ENCODE results near the gene PTPN5.
"Not testable (repeated sequence)": the region's sequence is repeated elsewhere in the genome, so short reads cannot be mapped to it uniquely, and the experiment has no call there.

Gene PTPN5

DNA sequence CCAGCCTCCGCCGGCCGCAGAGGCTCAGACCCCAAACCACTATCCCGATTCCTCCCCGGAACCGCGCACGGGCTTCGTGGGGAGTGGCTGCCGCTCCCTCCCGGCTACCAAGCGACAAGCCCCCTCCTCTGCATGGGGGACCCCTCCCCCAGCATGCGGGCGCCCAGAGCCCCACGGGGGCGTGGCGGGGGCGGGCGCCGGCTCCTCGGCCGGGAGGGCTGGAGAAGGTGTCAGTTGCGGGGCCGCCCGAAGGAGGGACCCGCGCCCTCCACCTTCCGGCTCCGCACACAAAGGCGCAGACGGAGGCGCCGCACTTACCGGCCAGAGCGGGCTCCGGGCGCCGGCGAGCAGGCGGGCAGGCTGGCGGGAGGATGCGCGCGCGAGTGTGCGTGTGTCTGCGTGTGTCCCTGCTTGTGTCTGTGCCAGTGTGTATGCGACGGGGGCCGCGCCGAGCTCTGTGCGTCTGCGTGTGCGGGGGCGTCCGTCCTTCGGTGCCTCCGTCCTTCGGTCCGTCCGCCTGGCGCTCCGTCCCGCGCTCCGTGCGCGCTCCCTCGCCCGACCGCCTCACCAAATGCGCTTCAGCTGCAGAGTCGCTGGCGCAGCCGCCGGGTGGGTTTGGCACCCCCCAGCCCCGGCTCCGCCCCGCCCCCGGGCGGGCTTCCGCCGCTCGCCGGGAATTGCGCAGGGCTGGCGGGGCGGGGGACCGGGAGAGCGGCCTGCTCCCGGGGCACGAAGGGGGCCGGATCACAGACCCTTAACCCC, at the start of gene PTPN5:
Gene PTPN5 (minus strand): TSS at position 592 of the 762 bp plus-strand sequence. CDS start 19,840 bp downstream, outside the sequence.
- no peak for DNase-seq

DNA sequence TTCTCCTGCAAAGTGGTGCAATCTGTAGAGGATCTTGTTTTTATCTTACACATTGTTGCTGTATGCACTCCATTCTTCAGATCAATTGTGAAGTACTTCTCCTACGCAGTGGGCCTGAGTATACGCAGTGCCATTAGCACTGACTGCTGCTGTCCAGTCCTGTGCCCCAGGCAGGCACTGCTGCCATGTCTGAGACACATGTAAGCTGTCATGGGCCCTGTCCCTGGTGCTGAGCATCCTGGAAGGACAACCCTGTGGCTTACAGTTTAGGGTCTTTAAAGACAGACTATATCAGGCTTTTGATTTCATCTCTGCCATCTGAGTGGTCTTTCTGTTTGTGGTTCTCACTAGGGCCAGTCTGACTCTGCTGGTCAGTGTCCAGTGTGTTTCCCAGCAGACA, 44.8 kb upstream of the PTPN5 start:
- no peak for DNase-seq

DNA sequence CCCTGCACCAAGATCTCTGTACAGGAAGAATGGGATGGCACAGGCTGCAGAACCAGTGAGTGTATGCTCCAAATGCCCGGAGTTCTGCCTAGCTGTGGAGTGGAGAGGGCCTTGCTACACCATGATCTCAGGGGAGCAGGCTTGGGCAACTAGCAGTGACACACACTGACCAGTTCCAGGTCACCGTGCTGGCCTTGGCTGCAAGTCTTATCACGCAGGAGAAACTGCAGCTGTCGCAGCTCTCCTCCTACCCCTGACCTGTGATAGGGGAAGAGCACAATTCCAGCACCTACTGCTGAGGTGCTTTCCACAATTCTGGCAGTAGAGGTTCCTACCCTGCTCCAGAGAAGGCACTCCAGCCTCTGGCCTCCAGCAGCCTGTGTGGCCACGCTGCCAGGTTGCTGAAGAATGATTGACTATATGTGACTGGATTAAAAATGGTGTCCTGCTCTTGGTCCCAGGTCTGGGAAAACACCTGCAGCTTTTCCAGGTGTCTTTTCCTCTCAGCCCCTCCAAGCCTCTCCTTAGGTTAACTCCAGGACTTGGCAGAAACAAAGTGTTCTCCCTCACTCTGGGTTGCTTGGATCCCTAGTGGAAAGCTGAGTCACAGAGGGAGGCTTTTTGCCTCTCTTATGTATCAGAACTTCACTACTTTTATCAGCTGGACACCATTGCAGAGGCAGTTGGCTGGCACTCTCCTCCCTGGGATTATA, 43.3 kb upstream of the PTPN5 start:
- DNase-seq: no peak

DNA sequence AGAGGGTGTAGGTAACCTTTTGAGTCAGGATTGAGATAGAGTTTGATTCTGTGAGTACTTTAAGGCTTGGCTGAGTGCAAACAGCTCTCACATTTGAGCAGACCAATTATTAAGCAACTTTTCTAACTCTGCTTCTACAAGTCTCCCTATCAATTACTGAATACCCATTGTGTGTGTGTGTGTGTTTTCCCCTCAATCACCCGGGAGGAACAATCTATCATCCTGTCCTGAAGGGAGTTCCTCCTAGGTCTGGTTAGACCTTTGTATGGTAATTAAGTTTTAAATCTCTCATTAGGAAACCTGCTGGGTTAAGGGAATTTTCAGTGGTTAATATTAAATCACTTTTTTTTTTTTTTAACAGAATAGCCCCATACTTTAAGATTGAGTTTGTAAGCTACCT, 28.6 kb upstream of the PTPN5 start:
- not testable (repeated sequence) for DNase-seq

DNA sequence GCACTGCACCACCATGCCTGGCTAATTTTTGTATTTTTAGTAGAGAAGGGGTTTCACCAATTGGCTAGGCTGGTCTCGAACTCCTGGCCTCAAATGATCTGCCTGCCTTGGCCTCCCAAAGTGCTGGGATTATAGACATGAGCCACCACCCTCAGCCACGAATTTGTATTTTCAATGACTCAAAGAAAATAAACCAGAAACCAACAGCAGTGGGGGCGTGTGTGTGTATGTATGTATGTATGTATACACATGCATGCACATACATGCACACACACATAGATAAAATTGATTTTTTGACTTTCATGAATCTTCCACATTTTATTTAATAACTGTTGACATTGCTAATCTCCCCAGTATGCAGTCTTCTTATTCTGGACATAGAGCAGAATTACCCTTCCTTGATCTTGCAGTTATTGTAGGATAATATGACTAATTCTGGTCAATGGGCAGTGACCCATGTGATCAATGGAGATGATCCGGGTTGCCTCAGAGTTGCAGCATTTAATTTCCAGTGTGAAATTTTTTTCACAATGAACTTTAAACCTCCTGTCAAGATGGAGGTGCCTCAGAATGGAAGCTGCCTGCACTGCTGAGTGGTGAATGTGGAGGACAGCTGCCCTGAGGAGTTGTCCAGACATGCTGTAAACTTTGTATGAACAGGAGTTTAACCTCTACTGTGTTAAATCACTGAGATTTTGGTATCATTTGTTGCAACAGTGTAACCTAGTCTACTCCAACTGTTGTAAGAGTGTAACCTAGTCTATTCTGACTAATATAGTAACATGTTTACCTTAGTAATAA, 12.8 kb upstream of the PTPN5 start:
- DNase-seq: no peak

DNA sequence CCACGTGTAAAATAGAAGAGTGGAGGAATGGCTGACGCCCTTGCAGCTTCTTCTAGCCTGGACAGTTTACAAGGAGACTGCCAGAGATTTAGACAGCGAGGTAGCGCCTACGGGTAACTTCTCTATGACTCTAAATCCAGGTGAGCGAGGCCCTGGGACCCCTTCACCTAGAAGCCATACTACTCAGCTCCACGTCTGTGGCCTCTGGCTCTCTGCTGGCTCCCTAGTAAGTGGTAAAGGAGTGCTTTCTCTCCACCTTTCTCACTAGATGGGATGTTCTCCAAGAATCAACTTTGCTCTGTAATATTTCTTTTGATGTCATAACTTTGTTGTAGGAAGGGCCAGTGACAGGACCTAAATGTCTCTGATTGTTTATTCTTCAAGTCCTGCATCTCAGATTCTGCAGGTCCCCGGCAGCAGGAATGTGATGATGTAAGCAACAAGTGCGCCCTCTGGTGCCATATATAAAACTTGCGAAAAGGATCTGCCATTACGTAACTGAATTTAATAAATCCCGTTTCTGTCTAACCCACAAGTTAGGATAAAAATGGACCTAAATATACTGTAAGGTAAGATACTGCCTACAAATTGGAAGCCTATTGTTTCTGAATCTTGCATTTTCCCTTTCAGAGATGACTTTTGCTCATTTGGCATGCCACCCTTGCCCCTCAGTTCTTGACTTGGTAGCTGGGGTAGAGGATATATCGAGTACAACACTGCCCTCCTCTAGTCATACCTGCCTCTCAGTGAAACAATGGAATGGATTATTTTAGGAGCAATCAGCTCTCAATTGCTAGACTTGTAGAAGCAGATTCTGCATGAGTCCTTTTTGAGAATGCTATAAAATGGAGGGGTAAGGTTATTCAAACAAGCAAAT, 11.0 kb upstream of the PTPN5 start:
- no peak for DNase-seq

DNA sequence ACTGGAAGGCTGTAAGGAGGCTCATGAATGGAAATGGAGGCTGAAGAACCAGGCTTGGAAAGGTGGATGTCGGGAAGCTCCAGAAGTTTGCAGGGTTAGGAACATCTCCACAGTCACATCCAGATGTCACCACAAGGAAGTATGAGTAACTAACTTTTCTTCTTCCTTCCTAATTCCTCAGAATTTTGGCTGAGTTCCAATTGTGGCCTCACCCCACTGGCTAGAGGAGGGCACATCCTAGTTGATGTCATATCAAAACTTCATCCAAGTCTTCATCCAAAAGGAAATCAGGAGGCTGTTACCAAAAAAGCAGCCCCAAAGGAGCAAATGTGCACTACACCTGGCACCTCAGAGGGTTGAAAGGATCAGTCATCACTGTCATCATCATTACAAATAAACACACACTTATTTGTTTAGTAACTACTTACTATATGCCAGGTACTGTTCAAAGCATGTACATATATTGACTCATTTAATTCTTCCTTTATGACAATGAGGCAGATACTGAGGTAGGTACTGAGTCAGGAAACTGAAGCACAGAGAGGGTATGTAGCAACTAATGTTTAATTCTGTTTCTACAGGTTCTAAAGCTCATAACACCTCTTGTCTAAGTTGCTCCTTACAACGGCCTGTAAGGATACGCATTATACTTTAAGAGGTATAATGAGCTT, 7.3 kb upstream of the PTPN5 start:
- DNase-seq: no peak

DNA sequence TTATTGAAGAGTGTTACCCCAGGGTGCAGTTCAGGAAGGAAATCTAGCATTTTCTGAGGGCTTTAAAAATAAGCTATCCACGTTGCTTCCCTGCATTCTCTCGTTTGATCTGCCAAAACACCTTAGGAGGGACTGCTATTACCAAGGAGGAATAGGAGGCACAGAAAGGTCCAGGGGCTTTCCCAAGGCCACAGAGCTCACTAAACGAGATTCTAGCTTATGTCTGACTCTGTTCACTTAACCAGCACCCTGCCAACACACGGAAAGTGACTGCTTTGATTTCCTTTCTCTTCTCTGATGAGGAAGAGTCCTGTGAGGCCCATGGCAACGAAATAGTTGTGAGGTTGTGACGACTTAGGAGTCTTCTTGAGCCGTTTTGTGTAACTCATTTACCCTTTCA, 3.4 kb upstream of the PTPN5 start:
- no peak for DNase-seq

DNA sequence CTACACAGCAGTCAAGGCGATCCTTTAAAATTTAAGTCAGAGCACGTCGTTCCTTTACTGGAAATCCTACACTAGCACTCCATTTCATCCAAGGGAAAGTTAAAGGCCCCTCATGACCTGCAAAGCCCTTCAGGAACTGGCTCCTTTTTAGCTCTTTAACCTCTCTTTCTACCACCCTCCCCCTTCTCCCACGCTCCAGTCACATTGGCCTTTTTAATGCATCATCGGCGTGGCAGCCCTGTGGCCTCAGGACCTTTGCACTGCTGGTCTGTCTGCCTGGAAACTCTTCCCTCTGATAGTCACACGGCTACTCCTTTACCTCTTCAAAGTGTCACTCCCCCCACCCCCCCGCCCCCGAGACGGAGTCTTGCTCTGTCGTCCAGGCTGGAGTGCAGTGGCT, 1.2 kb upstream of the PTPN5 start:
- DNase-seq: no peak

DNA sequence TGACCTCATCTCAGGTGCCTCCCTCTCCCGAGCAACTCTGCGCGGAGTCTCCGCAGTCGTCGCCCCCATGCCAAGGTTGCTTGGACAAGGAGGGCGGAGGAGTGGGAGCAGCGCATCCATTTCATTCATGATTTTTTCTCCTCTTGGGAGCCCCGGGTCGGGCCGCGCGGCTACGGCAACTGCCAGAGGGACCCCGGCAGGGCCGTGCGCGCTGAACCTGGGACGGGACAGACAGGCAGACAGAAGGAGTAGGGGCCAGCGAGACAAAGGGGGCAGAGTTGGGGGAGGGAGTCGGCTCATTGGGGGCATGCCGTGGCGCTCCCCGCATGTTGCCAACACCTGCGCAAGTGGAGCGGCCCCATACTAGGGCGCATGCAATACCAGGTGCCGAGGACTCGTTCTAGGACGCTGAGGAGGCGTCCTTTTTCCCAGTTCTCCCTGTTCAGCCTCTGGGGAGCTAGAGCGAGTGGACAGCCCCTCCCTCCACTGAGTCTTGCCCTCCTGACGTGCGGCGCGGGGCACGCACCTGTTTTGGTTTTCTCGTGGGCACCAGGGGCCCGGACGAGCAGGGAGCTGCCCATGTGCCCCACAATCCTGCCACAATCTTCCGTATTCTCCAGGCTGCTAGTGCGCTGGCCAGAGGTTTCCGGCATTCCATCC, 501 bp upstream of the PTPN5 start:
- DNase-seq: no peak

DNA sequence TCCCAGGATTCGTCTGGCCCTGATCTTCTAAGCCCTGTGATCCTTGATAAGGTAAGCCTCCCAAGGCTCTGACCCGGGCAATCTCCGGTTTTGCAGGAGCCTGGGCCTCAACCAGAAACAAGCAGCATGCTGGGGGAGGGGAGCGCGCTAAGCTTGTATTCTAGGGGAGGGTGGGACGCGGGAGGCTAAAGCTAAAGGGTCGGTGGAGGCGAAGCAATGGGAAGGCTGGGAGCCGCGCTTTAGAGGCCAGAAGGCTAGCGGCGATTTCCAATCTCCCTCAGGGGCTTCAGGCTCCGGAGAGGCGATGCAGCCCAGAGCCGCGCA, 753 bp downstream of the PTPN5 start:
- DNase-seq: no peak

DNA sequence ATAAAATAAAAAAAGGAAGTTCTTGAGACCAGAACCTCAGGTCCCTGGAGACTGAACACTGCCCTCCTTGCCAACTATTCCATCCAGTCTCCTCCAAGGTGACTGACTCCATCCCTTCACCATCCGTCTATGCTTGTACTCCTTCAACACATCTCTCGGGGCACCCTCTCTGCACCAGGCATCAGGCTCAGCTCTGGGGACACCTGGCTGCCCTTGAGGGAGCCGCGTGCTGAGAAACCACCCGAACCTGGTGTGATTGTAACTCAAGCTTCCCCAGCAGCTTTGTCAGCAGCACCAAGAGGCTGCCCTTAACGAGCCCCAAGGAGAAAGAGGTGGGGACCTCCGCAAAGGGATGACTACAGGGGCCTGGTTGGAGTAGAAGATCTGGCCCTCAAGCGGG, 1.7 kb downstream of the PTPN5 start:
- no peak for DNase-seq

DNA sequence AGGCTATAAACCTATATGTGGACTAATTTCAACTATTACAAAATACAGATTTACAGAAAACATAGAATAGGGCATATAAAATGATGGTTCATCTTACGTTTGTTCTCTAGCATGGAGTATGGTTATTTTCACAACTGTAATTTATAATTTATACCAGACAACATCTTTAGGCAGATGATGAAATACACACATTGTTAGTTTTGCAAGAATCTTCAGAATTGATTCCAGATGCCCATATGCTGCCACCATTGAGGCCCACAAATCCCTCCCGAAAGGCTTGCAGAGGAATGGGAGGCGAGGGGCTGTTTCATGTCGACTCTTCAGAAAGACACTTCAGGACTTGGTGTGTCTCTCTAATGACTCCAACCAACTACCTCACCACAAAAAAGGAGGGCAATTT, 6.2 kb downstream of the PTPN5 start:
- DNase-seq: no peak

DNA sequence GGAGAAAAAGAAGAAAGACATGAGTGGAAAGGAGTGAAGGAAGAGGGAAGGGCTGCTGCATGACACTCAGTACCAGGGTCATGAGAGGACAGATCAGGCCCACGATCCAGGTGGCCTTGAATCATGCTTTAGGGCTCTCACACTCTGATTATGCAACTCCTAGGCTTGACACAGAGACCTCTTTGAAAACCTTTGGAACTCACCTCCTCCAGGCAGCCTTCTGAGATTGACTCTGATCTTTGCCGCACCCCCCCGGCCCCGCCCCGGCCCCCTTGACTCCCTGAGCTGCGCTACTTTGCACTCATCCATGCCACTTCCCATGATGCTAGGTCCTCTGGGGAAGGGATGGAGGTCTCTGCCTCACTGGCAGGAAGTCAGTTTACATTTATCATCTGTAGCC, 10.7 kb downstream of the PTPN5 start:
- DNase-seq: no peak

DNA sequence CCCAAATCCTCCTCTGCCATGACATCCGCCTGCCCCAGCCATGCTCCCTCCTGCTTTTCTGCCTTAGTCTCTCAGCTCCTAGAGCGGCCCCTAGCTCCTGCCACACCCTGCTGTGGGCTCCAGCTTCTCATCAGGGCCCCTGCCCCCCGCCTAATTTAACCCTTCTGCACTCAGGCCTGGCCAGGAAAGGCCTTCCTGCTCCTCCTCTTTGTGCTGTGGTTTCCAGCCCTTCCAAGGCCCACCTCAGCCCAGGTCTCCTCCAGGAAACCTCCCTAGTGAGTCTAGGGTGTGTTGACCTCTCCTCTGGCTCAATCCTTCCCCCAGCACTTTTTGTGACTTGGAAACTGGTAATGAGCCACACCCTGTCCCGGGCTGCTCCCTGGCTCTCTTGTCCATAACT, 11.3 kb downstream of the PTPN5 start:
- DNase-seq: no peak

DNA sequence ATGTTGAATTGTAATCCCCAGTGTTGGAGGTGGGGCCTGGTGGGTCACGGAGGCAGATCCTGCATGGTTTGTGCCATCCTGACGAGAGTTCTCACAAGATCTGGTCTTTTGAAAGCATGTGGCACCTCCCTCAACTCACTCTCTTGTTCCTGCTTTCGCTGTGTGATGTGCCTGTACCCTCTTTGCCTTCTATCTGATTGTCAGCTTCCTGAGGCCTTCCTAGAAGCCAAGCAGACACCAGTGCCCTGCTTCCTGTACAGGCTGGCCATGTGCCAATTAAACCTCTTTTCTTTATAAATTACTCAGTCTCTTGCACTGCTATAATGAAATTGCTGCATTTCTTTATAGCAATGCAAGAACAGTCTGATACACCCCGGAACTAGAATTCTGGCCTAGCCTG, 13.1 kb downstream of the PTPN5 start:
- no peak for DNase-seq

DNA sequence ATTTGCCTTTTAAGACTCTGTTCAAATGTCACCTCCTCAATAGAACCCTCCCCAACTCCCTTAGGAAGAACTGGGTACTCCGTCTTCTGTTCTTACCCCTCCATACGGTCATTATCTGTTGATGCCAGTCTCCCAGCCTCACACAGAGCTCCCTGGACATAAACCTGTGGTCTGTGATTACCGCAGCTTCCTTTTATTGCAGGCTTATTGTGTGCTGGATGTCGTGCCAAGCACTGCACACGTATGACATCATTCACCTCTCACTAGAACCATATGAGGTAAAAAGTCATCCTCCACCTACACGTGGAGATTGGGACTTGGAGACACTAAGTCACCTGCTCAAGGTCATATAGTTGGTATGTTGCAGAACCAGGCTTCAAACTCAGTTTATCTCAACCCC, 15.3 kb downstream of the PTPN5 start:
- DNase-seq: no peak

DNA sequence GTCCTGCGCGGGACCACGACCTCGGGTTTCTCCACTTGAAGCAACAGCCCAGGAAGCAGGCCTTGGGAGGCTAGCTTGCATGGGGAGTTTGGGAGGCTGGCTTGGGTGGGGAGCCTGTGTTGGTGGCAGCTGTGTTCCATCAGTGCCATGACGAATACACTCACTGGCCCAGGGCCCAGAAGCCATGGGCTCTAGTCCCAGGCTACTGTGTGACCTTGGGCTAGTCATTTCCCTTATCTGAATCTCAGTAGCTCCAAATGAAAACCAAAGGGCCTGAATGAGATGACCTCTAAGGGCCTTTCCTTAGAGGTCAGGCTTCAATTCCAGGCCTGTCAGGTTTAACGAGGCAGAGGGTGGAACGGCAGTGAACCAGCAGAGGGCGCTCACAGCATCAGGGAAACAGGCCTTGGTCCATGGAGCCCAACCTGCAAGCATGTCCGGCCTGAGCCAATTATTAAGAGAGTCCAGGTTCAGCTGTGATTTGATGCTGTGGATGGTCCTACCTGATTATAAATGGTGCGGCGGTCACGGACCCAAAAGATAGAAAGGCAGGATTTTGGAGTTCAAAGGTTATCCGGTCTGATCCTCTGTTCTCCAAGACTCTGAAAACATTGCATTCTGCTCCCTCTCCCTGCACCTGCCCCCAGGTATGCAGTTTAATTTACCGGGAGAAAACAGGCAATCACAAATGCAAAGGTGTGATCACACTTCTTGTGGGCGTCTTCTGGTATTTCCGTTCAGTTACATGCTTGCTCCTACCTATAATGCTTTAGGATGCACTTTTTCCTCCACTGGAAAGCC, 15.9 kb downstream of the PTPN5 start:
- DNase-seq: peak; percentile 43

DNA sequence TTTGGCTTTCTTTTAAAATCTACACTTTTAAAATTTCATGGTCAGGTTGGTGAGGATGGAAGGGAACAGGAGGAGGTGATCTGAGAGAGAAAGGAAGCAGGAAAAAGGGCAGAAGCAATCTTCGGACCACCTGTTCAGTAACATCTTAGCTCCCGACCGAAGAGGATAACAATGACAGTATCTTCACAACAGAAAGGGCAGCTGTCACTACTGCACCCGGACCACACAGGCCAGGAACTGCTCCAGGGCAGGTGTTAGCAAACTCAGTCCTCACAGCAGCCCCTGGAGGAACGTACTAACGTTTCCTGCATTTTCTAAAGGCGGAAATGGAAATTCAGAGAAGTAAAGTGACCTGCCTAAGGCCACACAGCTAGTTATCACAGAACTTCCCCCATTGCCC, 16.8 kb downstream of the PTPN5 start:
- no peak for DNase-seq

DNA sequence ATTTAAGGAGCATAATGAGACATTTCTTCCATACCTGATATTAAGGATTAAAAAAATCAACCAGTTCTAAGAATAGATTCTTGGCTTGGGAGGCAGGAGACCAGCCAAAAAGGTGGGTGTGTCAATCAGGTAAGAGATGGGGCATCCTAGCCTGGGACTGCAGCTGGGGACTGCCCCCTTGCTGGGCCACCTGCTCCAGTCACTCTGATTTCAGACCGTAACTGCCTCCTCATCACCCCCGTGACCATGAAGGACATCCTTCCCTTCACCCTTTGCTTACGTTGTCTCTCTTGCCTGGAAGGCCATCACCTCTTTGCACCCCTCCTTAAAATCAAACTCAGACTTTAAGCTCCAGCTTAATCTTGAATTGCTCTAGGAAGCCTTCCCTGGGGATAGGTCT, 17.9 kb downstream of the PTPN5 start:
- no peak for DNase-seq

DNA sequence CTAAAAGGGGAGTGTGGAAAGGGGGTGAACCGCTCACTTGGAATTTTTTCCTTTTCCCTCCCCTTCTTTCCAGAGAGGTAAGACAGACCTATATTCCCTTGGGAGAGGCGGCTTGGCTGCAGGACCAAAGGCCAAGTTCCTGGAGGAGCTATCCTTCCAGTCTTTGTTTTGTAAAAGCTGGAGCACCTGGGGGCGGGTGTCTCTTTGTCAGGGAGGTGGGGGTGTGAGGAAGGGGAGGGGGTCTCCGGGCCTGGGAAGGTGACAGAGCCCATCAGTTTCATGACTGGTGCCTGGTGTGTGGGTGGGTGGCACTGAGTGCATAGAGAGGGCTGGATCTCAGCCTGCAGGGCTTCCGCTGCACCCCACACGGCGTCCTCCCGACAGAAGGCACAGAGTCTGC, 18.5 kb downstream of the PTPN5 start:
- no peak for DNase-seq
